Measurements from ENCODE around the gene SRC. TPM values are rescaled to one million over a fixed set of nuclear protein-coding genes. Genes with fewer than 3 reads are reported as not detected.

SRC gene
- total RNA-seq, 1 donor from 2014 or later: 128 TPM

GRCh38 chr20:37447688-37448087, 101.7 kb downstream of the SRC start:
- H3K27ac Mint-ChIP-seq: no peak overlapping the region
- no peak overlapping the region for H3K4me3 Mint-ChIP-seq (ENCODE audit: low read depth)
- H3K4me1 Mint-ChIP-seq (ENCODE audit: low read depth): no peaks in the 10 kb centered on the region
- H3K27me3 Mint-ChIP-seq: peaks cover 22% of the 10 kb centered on the region
- no peaks in the 10 kb centered on the region for H3K36me3 Mint-ChIP-seq (ENCODE audit: insufficient read depth)
- no peaks in the 10 kb centered on the region for H3K9me3 Mint-ChIP-seq (ENCODE audit: low read depth)
- no peak for DNase-seq (ENCODE audit: low spot score, unreplicated experiment)
- TF ChIP-seq CTCF (IDR thresholded peaks at IDR 0.05; ENCODE audit: unreplicated experiment): no peak

GRCh38 chr20:37449276-37449675, 103.3 kb downstream of the SRC start:
- no peak overlapping the region for H3K27ac Mint-ChIP-seq
- no peak for TF ChIP-seq CTCF (IDR thresholded peaks at IDR 0.05; ENCODE audit: unreplicated experiment)

GRCh38 chr20:37450344-37450743, 104.4 kb downstream of the SRC start:
- H3K27me3 Mint-ChIP-seq: peaks cover 37% of the 10 kb centered on the region
- H3K4me1 Mint-ChIP-seq (ENCODE audit: low read depth): no peaks in the 10 kb centered on the region
- no peak for TF ChIP-seq CTCF (IDR thresholded peaks at IDR 0.05; ENCODE audit: unreplicated experiment)
- H3K9me3 Mint-ChIP-seq (ENCODE audit: low read depth): no peaks in the 10 kb centered on the region
- no peak overlapping the region for H3K27ac Mint-ChIP-seq
- no peak for DNase-seq (ENCODE audit: low spot score, unreplicated experiment)
- no peaks in the 10 kb centered on the region for H3K36me3 Mint-ChIP-seq (ENCODE audit: insufficient read depth)
- no peak overlapping the region for H3K4me3 Mint-ChIP-seq (ENCODE audit: low read depth)

More at GRCh38 chr20:37449276-37449675, 103.3 kb downstream of the SRC start:
- Mint-ChIP-seq H3K36me3 (ENCODE audit: insufficient read depth) (no peaks in the 10 kb centered on the region), H3K27me3 (peaks cover 36% of the 10 kb centered on the region), H3K4me3 (ENCODE audit: low read depth) (no peak overlapping the region), H3K9me3 (ENCODE audit: low read depth) (no peaks in the 10 kb centered on the region), H3K4me1 (ENCODE audit: low read depth) (no peaks in the 10 kb centered on the region)
- no peak for DNase-seq (ENCODE audit: low spot score, unreplicated experiment)

DNA sequence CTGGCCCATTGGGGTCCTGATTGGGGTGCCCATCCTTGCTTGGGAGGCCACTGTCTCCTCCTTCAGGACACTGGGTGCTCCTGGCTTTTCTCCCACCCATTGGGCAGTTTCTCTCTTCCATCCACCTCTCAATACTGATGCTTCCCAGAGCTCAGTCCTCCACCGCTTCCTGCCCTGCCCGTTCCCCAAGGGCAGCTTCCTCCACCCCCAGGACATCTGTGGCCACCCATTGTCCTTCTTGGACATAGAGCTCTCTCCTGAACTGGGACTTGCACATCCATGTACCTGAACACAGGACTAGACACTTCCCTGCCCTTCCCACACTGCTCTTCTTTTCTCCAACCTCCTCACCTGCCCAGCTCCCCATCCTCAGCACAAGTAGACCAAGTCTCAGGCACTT, 105.7 kb downstream of the SRC start:
- H3K4me3 Mint-ChIP-seq (ENCODE audit: low read depth): no peak overlapping the region
- TF ChIP-seq CTCF (IDR thresholded peaks at IDR 0.05; ENCODE audit: unreplicated experiment): no peak

DNA sequence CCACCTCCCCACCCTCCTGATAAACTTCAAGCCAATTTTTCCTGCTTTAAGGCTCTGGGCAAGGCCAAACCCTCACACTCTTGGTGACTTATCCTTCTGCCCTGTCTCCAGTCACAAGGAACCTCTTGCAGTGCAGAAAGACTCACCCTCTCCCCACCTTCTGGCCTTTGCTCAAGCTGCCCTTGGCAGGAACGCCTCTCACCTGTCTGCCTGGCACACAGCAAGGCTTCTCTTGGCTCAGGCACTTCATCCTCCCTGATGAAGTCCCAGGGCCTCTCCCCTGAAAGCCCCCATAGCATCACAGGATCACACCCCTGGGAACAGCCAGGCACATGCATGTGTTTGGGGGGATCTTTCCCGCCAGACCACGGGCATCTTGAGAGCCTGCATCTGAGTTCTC, 106.3 kb downstream of the SRC start:
- peaks cover 4% of the 10 kb centered on the region for H3K9me3 Mint-ChIP-seq (ENCODE audit: low read depth)
- DNase-seq (ENCODE audit: low spot score, unreplicated experiment): no peak
- no peak overlapping the region for H3K27ac Mint-ChIP-seq
- H3K4me1 Mint-ChIP-seq (ENCODE audit: low read depth): no peaks in the 10 kb centered on the region
- no peak overlapping the region for H3K4me3 Mint-ChIP-seq (ENCODE audit: low read depth)
- H3K27me3 Mint-ChIP-seq: peaks cover 30% of the 10 kb centered on the region
- no peaks in the 10 kb centered on the region for H3K36me3 Mint-ChIP-seq (ENCODE audit: insufficient read depth)
- no peak for TF ChIP-seq CTCF (IDR thresholded peaks at IDR 0.05; ENCODE audit: unreplicated experiment)

More for the DNA sequence above, 105.7 kb downstream of the SRC start:
- no peaks in the 10 kb centered on the region for H3K4me1 Mint-ChIP-seq (ENCODE audit: low read depth)
- no peak overlapping the region for H3K27ac Mint-ChIP-seq
- no peak for DNase-seq (ENCODE audit: low spot score, unreplicated experiment)
- H3K27me3 Mint-ChIP-seq: peaks cover 32% of the 10 kb centered on the region
- H3K36me3 Mint-ChIP-seq (ENCODE audit: insufficient read depth): no peaks in the 10 kb centered on the region
- no peaks in the 10 kb centered on the region for H3K9me3 Mint-ChIP-seq (ENCODE audit: low read depth)
